HEK293 (cell line): Measurements from ENCODE around the gene SYT5.

Experiments used
- GFI1B ChIP-seq: fragments of 450-650 bp; formaldehyde crosslinking; IDR thresholded peaks from 2 replicates; pipeline ENCODE4 v1.5.1; 2016; ENCODE audit warnings: missing biosample characterization, missing genetic modification characterization
- KLF1 ChIP-seq: fragments of 450-650 bp; formaldehyde crosslinking; IDR thresholded peaks from 2 replicates; pipeline ENCODE4 v1.5.1; 2016; ENCODE audit warnings: missing biosample characterization, missing genetic modification characterization
- KLF10 ChIP-seq: fragments of 450-650 bp; IDR thresholded peaks from 2 replicates; pipeline ENCODE4 v1.5.1; 2018; ENCODE audit warnings: missing biosample characterization, mild to moderate bottlenecking, missing genetic modification characterization
- KLF16 ChIP-seq: fragments of 450-650 bp; formaldehyde crosslinking; IDR thresholded peaks from 2 replicates; pipeline ENCODE4 v1.5.1; 2017; ENCODE audit warnings: missing biosample characterization, missing genetic modification characterization
- PRDM1 ChIP-seq: fragments of 450-650 bp; formaldehyde crosslinking; IDR thresholded peaks from 2 replicates; pipeline ENCODE4; 2016; ENCODE audit warnings: missing biosample characterization, missing genetic modification characterization
- SALL2 ChIP-seq: fragments of 450-650 bp; formaldehyde crosslinking; IDR thresholded peaks from 2 replicates; pipeline ENCODE4 v1.5.0; 2017; ENCODE audit warnings: missing biosample characterization, mild to moderate bottlenecking, missing genetic modification characterization, borderline replicate concordance
- SP3 ChIP-seq: fragments of 450-650 bp; formaldehyde crosslinking; IDR thresholded peaks from 2 replicates; pipeline ENCODE4 v1.5.1; 2016; ENCODE audit warnings: missing biosample characterization, missing genetic modification characterization
- ZBTB21 ChIP-seq: fragments of 450-650 bp; formaldehyde crosslinking; IDR thresholded peaks from 2 replicates; pipeline ENCODE4 v1.5.1; 2017; ENCODE audit warnings: missing biosample characterization, missing genetic modification characterization
- ZBTB48 ChIP-seq: fragments of 450-650 bp; formaldehyde crosslinking; IDR thresholded peaks from 2 replicates; pipeline ENCODE4 v1.5.1; 2016; ENCODE audit warnings: missing biosample characterization, missing genetic modification characterization
- ZBTB8A ChIP-seq: fragments of 450-650 bp; formaldehyde crosslinking; IDR thresholded peaks from 2 replicates; pipeline ENCODE4 v1.5.1; 2016; ENCODE audit warnings: missing biosample characterization, missing genetic modification characterization
- ZFP3 ChIP-seq: fragments of 450-650 bp; formaldehyde crosslinking; IDR thresholded peaks from 2 replicates; pipeline ENCODE4 v1.5.1; 2016; ENCODE audit warnings: low read depth, missing biosample characterization, missing genetic modification characterization
- ZFP37 ChIP-seq: fragments of 450-650 bp; formaldehyde crosslinking; IDR thresholded peaks from 2 replicates; pipeline ENCODE4 v1.5.1; 2016; ENCODE audit warnings: missing biosample characterization, missing genetic modification characterization
- ZNF121 ChIP-seq: fragments of 450-650 bp; formaldehyde crosslinking; IDR thresholded peaks from 2 replicates; pipeline ENCODE4 v1.5.1; 2016; ENCODE audit warnings: missing biosample characterization, missing genetic modification characterization
- ZNF157 ChIP-seq: fragments of 450-650 bp; formaldehyde crosslinking; IDR thresholded peaks from 2 replicates; pipeline ENCODE4 v1.5.1; 2016; ENCODE audit warnings: missing biosample characterization, missing genetic modification characterization
- ZNF184 ChIP-seq: fragments of 450-650 bp; IDR thresholded peaks from 2 replicates; pipeline ENCODE4 v1.5.1; 2018; ENCODE audit warnings: missing biosample characterization, mild to moderate bottlenecking, missing genetic modification characterization
- ZNF248 ChIP-seq: fragments of 450-650 bp; formaldehyde crosslinking; IDR thresholded peaks from 2 replicates; pipeline ENCODE4 v1.5.1; 2017; ENCODE audit warnings: missing biosample characterization, missing genetic modification characterization
- ZNF335 ChIP-seq: fragments of 450-650 bp; formaldehyde crosslinking; conservative IDR thresholded peaks from 2 replicates; pipeline ENCODE4 v1.5.1; 2016; ENCODE audit warnings: missing biosample characterization, missing genetic modification characterization
- ZNF366 ChIP-seq: fragments of 450-650 bp; formaldehyde crosslinking; conservative IDR thresholded peaks from 2 replicates; pipeline ENCODE4 v1.5.1; 2016; ENCODE audit warnings: missing biosample characterization, missing genetic modification characterization
- ZNF473 ChIP-seq: fragments of 450-650 bp; formaldehyde crosslinking; IDR thresholded peaks from 2 replicates; pipeline ENCODE4 v1.5.1; 2017; ENCODE audit warnings: missing biosample characterization, missing genetic modification characterization
- ZNF548 ChIP-seq: fragments of 450-650 bp; formaldehyde crosslinking; IDR thresholded peaks from 2 replicates; pipeline ENCODE4 v1.5.1; 2016; ENCODE audit warnings: missing biosample characterization, missing genetic modification characterization
- ZNF596 ChIP-seq: fragments of 450-650 bp; IDR thresholded peaks from 2 replicates; pipeline ENCODE4 v1.5.0; 2018; ENCODE audit warnings: missing biosample characterization, mild to moderate bottlenecking, missing genetic modification characterization, moderate library complexity
- ZNF600 ChIP-seq: fragments of 450-650 bp; formaldehyde crosslinking; IDR thresholded peaks from 2 replicates; pipeline ENCODE4 v1.5.1; 2016; ENCODE audit warnings: missing biosample characterization, missing genetic modification characterization
- ZNF610 ChIP-seq: fragments of 450-650 bp; formaldehyde crosslinking; IDR thresholded peaks from 2 replicates; pipeline ENCODE4 v1.5.1; 2016; ENCODE audit warnings: missing biosample characterization, missing genetic modification characterization, borderline replicate concordance
- ZNF623 ChIP-seq: fragments of 450-650 bp; formaldehyde crosslinking; IDR thresholded peaks from 2 replicates; pipeline ENCODE4 v1.5.1; 2016; ENCODE audit warnings: missing biosample characterization, missing genetic modification characterization
- ZNF629 ChIP-seq: fragments of 450-650 bp; formaldehyde crosslinking; IDR thresholded peaks from 2 replicates; pipeline ENCODE4 v1.5.1; 2017; ENCODE audit warnings: missing biosample characterization, missing genetic modification characterization
- ZNF707 ChIP-seq: fragments of 450-650 bp; formaldehyde crosslinking; IDR thresholded peaks from 2 replicates; pipeline ENCODE4 v1.5.1; 2016; ENCODE audit warnings: missing biosample characterization, missing genetic modification characterization
- ZNF768 ChIP-seq: fragments of 450-650 bp; formaldehyde crosslinking; IDR thresholded peaks from 2 replicates; pipeline ENCODE4 v1.5.1; 2018; ENCODE audit warnings: missing biosample characterization, mild to moderate bottlenecking, missing genetic modification characterization
- ZNF843 ChIP-seq: fragments of 450-650 bp; formaldehyde crosslinking; IDR thresholded peaks from 2 replicates; pipeline ENCODE4 v1.5.1; 2016; ENCODE audit warnings: missing biosample characterization, missing genetic modification characterization
- ZSCAN23 ChIP-seq: fragments of 450-650 bp; formaldehyde crosslinking; IDR thresholded peaks from 2 replicates; pipeline ENCODE4 v1.5.1; 2016; ENCODE audit warnings: missing biosample characterization, missing genetic modification characterization
- ZSCAN5A ChIP-seq: fragments of 450-650 bp; formaldehyde crosslinking; IDR thresholded peaks from 2 replicates; pipeline ENCODE4 v1.5.1; 2016; ENCODE audit warnings: missing biosample characterization, missing genetic modification characterization
- TF ChIP-seq, protein P1 (sequence below): fragments of 450-650 bp; formaldehyde crosslinking; conservative IDR thresholded peaks from 2 replicates; pipeline ENCODE4 v1.5.1; 2016; ENCODE audit warnings: low read depth, missing biosample characterization, missing genetic modification characterization
- TF ChIP-seq, protein P2 (sequence below): fragments of 450-650 bp; formaldehyde crosslinking; IDR thresholded peaks from 2 replicates; pipeline ENCODE4 v1.5.1; 2016; ENCODE audit warnings: missing biosample characterization, missing genetic modification characterization

The SYT5 gene

GRCh38 chr19:55209693-55210472 is 29.8 kb upstream of the SYT5 start (continued):
- TF ChIP-seq ZSCAN5A (no peak), ZBTB48 (no peak), SALL2 (no peak), ZBTB21 (tag by site-specific recombination) (no peak), ZNF157 (no peak), ZNF843 (tag by site-specific recombination) (no peak), ZNF610 (tag by site-specific recombination) (no peak), ZNF596 (tag by site-specific recombination) (no peak), ZNF335 (peak; percentile 72), ZNF366 (tag by site-specific recombination) (peak; percentile 83), KLF10 (tag by site-specific recombination) (no peak), ZNF248 (tag by site-specific recombination) (no peak), ZNF707 (no peak), ZNF629 (peak; percentile 34; the same call in 1 of the 2 replicates), KLF1 (tag by site-specific recombination) (no peak), ZNF768 (tag by site-specific recombination) (no peak), ZNF623 (tag by site-specific recombination) (0 out of 2 replicates have a peak, but pooled peaks have one; percentile 25), ZFP37 (no peak), ZBTB8A (no peak), ZFP3 (tag by site-specific recombination) (no peak), ZNF121 (tag by site-specific recombination) (no peak), PRDM1 (tag by site-specific recombination) (peak; percentile 44), ZNF473 (no peak), ZNF184 (tag by site-specific recombination) (no peak), SP3 (tag by site-specific recombination) (no peak), GFI1B (tag by site-specific recombination) (no peak), ZNF600 (0 out of 2 replicates have a peak, but pooled peaks have one; percentile 42), KLF16 (tag by site-specific recombination) (no peak), ZSCAN23 (tag by site-specific recombination) (no peak), ZNF548 (no peak)
- TF ChIP-seq, protein P1, sequence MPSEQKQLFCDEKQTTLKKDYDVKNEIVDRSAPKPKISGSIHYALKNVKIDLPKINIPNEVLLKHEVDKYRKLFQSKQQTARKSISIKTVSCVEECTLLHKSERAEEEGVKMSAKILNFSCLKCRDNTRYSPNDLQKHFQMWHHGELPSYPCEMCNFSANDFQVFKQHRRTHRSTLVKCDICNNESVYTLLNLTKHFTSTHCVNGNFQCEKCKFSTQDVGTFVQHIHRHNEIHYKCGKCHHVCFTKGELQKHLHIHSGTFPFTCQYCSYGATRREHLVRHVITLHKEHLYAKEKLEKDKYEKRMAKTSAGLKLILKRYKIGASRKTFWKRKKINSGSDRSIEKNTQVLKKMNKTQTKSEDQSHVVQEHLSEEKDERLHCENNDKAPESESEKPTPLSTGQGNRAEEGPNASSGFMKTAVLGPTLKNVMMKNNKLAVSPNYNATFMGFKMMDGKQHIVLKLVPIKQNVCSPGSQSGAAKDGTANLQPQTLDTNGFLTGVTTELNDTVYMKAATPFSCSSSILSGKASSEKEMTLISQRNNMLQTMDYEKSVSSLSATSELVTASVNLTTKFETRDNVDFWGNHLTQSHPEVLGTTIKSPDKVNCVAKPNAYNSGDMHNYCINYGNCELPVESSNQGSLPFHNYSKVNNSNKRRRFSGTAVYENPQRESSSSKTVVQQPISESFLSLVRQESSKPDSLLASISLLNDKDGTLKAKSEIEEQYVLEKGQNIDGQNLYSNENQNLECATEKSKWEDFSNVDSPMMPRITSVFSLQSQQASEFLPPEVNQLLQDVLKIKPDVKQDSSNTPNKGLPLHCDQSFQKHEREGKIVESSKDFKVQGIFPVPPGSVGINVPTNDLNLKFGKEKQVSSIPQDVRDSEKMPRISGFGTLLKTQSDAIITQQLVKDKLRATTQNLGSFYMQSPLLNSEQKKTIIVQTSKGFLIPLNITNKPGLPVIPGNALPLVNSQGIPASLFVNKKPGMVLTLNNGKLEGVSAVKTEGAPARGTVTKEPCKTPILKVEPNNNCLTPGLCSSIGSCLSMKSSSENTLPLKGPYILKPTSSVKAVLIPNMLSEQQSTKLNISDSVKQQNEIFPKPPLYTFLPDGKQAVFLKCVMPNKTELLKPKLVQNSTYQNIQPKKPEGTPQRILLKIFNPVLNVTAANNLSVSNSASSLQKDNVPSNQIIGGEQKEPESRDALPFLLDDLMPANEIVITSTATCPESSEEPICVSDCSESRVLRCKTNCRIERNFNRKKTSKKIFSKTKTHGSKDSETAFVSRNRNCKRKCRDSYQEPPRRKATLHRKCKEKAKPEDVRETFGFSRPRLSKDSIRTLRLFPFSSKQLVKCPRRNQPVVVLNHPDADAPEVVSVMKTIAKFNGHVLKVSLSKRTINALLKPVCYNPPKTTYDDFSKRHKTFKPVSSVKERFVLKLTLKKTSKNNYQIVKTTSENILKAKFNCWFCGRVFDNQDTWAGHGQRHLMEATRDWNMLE (tag by site-specific recombination), result no peak
- TF ChIP-seq, protein P2, sequence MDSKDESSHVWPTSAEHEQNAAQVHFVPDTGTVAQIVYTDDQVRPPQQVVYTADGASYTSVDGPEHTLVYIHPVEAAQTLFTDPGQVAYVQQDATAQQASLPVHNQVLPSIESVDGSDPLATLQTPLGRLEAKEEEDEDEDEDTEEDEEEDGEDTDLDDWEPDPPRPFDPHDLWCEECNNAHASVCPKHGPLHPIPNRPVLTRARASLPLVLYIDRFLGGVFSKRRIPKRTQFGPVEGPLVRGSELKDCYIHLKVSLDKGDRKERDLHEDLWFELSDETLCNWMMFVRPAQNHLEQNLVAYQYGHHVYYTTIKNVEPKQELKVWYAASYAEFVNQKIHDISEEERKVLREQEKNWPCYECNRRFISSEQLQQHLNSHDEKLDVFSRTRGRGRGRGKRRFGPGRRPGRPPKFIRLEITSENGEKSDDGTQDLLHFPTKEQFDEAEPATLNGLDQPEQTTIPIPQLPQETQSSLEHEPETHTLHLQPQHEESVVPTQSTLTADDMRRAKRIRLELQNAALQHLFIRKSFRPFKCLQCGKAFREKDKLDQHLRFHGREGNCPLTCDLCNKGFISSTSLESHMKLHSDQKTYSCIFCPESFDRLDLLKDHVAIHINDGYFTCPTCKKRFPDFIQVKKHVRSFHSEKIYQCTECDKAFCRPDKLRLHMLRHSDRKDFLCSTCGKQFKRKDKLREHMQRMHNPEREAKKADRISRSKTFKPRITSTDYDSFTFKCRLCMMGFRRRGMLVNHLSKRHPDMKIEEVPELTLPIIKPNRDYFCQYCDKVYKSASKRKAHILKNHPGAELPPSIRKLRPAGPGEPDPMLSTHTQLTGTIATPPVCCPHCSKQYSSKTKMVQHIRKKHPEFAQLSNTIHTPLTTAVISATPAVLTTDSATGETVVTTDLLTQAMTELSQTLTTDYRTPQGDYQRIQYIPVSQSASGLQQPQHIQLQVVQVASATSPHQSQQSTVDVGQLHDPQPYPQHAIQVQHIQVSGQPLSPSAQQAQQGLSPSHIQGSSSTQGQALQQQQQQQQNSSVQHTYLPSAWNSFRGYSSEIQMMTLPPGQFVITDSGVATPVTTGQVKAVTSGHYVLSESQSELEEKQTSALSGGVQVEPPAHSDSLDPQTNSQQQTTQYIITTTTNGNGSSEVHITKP (tag by site-specific recombination), result peak; percentile 66
